ENCODE measurements around the gene MATK. TPM values are rescaled to one million over a fixed set of nuclear protein-coding genes. Genes with fewer than 3 reads are reported as not detected.
A peak's percentile ranks its signal among the peaks of the same experiment; 100 is the strongest.
"Not testable (repeated sequence)": the region's sequence is repeated elsewhere in the genome, so short reads cannot be mapped to it uniquely, and the experiment has no call there.

The MATK gene
- total RNA-seq, 2 donors from 2014 or later = 0.92 to 1.4 TPM

DNA sequence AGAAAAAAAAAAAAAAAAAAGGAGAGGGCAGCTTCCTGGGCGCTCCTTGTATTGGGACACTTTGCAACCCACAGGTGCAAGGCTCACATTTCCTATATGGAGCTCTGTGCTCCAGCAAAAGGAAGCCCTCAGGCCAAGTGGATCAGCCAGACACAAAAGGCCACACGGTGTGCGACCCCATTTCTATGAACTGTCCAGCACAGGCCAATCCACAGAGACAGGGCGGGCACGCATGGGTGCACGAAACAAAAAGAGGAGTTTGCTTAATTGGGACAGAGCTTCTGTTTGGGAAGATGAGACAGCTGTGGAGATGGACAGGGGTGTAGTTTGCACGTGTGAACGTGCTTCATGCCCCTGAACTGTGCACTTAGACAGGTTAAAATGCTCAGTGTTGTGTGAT lies 31.6 kb upstream of the MATK start:
- ATAC-seq (no peak), DNase-seq (no peak)
- intact Hi-C loops (cut with DNase I) = no loop called here

DNA sequence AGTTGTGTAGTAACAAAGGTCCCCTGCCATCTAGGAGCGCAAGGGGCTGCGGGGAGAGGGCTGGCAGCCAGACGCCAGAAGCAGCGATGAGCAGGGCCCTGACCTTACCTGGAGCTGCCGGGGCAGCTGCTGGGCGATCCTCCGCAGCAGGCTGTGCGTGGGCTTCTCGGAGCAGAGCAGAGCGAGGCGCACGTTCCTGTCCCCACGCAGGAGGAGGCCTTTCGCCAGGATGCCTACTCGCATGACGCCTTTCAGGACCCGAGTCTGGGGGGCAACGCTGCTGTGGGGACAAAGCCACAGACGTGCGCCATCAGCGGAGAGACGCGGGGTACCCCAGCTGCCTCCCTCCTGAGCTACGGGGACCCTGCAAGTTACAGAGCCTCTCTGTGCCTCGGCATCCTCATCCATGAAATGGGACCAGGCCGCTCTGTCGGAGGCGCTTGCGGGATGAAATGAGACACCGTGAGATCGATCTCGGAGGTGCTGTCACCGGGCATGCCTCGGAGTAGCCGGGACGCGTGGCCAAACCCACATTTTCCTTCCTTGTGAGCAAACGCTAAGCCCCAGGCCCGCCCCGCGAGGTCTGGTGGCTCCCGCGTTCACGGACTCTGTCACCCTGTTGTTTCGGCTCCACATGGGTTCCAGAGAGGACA lies 30.5 kb upstream of the MATK start:
- ATAC-seq = no peak
- intact Hi-C loops (cut with DNase I) = no loop called here
- DNase-seq = no peak

DNA sequence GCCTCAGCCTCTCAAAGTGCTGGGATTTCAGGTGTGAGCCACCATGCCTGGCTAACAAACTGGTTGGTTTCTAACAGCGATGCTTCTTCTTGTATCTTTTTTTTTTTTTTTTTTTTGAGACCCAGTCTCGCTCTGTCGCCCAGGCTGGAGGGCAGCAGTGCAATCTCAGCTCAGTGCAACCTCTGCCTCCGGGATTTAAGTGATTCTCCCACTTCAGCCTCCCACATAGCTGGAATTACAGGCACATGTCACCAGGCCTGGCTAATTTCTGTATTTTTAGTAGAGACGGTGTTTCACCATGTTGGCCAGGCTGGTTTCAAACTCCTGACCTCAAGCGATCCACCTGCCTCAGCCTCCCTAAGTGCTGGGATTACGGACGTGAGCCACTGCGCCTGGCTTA lies 30.0 kb upstream of the MATK start:
- DNase-seq; intact Hi-C loops (cut with DNase I); ATAC-seq: not testable (repeated sequence)

DNA sequence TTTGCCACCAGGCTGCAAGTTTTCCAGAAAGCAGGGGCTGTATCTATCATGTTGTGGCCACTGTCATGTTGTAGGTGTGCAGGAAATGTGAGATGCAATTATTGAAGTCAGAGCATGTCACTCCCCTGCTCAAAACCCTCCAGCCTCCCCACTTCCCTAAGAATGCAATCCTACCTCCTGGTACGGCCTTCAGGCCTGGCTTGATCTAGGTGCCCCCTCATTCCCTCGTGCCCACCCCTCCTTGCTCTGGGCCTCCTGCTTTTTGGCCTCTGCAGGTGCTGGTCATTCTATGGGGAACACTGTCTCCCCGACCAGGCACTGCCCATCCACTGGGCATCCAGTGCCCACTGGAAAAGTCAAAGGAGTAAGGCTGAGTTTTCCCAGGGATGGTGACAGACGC lies 28.5 kb upstream of the MATK start:
- DNase-seq (no peak), ATAC-seq (no peak)
- intact Hi-C loops (cut with DNase I) = no loop called here

DNA sequence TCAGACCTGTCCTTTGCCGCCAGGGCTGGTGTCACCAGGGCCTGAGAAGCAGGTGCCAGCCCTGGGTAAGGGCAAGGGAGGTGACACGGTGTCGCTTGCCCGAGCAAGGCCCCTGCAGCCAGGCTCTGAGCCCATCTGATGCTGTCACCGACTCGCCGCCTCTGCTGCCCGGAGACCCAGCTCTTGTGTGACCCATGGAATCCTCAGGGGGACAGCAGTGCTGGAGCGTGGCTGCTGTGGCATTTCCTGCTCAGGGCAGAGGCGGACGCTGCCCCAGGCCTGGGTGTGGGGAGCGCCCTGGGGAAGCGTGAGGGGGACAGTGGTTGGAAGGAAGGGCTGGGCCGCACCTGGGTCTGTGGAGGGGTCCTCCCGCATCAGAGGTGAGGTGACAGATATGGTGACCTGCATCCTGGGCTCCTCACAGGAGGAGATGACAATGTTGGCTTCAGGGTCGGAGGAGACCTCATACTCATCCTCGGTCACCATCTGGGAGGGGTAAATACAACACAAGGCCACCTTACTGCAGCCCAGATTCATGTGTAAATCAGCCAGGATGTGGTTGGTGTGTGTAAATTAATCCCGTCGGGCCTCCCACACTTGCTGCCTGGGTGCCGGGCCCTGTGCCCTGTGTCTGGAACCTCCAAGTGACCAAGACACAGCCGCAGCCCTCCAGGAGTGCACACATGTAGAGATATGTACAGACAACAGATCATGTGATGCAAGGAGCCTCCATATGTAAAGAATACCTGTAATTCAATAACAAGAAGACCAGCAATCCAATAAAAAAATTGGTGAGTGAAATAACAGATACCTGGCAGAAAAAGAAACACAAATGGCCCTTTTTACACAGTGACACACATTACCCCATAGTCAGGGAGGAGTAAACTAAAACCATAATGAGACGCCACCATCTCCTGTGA lies 27.6 kb upstream of the MATK start:
- DNase-seq (no peak), ATAC-seq (no peak)
- intact Hi-C loops (cut with DNase I) = no loop called here

DNA sequence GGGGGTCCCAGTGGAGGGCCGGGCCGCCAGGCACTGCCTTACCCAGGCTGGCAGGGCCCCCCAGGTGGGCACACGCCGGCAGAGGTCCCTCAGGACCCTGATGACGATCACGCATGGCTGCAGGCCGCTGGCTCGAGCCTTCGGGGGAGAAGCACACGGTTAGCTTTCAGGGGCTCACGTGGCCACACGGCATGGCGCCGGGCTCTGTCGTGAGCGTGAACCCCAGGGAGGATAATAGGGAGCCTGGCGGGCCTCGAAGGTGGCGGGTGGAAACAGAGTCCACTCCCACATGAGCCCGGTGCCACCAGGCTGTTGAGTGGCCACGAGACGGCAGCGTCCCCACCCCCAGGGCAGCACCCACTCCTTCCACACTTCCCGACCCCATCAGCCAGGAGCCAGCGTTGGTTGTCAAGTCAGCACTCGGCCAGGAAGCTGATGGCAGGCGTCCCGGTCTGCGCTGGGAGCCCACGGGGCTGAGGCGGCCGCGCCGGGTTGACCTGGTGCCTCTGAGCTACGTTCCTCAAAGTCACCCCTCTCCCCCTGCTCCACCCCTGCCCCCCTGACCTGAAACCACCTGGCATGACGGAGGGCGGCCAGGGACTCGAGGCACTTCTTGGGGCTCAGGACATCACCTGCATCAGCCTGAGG lies 24.7 kb upstream of the MATK start:
- ATAC-seq (no peak), DNase-seq (no peak)
- intact Hi-C loops (cut with DNase I) = no loop called here

DNA sequence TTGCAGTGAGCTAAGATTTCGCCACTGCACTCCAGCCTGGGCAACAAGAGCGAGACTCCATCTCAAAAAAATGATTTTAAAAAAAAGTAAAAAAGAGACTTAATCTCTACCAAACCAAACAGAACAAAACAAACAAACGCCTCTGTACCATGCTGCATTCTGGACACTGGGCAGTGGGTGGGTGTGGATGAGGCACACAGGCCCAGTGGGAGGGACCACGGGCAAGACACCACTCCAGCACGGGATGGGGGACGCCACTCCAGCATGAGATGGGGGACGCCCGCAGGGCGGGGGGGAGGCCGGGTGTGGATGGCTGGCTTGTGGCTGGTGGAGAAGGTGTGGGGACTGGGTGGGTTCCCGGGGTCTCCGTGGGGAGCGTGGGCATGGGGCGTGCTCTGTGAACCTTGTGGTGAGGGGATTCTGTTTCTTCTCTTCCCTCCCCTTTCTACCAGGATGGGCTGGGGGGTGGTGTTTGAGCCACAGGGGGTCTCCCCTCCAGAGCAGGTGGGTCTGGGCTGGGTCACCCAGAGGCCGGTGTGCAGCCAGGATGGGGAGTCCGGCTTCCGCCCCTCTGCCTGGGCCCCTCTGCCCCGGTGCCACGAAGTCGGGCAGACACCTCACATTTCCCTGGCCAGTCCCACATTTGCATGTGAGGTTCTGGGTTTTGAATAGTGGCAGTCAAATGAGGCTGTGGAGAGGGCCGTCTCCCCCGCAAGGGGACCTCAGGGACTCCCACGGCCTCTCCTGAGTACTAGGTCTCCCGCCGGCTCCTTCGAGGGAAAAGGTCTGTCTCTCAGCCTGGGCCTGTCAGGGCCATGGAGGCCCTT lies 23.9 kb upstream of the MATK start:
- ATAC-seq = no peak
- DNase-seq = no peak
- intact Hi-C loops (cut with DNase I) = no loop called here

DNA sequence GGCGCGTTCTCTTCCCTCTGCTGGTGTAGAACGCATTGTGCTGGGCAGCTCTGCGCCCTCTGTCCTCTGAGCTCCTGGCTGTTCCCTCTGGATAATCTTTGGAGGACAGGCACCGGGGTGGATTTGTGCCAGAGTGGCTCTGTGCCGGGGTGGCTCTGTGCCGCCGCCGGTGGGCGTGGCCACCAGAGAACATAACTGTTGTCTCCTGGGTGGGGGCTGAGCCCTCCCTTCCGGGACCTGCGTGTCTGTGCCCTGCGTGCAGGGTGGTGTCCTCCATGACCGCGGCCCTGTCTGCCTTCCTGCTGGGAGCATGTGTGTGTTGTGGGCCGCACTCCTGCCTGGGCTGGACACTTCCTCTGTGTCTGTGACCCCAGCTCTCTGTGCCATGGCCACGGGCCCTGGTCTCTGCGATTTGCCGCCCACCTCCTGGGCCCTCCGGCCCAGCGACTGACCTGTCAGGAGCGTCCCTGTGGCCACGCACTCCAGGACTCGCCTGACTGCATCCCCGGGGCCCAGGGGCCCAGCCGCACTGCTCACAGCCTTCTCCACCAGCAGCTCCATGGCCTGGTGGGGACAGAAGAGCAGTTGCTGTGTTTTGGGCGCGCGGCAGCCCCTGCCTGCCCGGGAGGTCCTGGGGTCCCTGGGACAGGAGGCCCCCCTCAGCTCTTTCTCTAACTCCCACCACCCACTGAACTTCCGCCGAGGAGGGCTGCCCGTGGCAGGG lies 22.4 kb upstream of the MATK start:
- DNase-seq (no peak), ATAC-seq (peak in 1 of 2 donors; percentile 19)
- intact Hi-C loops (cut with DNase I) = no loop called here

DNA sequence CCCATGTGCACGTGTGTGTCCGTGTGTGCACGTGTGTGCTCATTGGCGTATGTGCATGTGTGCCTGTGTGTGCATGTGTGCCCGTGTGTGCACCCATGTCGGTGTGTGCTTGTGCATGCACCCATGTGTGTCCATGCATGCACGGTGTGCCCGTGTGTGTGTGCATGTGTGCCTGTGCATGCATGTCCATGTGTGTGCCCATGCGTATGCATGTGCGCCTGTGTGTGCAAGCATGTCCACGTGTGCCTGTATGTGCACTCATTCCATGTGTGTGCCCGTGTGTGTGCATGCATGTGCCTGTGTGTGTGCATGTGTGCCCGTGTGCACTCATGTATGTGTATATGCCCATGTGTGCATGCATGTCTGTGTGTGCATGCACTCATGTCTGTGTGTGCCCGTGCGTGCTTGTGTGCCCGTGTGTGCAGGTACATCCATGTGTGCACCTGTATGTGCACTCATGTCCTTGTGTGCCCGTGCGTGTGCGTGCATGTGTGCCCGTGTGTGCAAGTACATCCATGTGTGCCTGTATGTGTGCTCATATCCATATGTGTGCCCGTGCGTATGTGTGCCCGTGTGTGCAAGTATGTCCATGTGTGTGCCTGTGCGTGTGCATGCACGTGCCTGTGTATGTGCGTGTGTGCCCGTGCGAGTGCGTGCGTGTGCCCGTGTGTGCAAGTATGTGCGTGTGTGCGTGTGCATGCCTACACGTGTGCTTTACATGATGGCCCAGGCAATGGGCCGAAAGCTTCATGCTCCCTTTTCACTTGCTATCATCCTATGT lies 21.6 kb upstream of the MATK start:
- intact Hi-C loops (cut with DNase I) = no loop called here

DNA sequence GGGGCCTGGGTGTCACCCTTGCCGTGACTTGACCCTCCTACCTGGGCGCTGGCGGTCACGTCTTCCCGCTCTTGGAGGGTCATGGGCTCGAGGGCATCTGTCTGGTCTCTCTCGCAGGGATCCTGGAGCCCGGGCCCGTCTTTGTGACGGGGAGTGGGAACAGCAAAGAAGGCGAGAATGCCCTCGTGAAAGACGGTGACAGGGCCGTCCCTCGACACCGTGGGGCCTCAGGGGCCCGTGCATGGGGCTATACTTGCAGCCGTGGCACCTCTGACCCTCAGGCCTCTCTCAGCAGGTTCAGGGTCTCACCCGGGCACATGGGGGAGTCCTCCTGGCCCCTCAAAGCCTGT lies 20.9 kb upstream of the MATK start:
- ATAC-seq = no peak
- intact Hi-C loops (cut with DNase I) = no loop called here
- DNase-seq = no peak

More for the DNA sequence above, 21.6 kb upstream of the MATK start:
- DNase-seq = no peak
- ATAC-seq = no peak

DNA sequence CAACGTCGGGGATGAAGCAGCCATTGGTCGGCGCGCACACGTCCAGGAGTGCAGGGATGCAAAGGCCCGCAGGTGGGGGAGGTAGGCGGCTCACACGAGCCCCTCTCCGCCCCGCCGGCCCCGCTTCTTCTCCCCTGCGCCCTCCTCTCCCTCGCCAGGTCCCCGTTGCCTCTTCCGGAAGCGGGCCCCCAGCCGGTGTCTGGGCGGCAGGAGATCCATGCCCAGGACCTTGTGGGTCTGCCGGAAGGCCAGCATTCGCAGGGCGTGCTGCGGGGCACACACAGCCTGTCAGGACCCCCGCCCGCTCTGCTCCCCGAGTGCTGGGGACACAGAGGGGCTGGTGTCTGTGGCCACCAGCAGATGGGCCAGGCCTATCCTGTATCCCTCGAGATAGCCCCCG lies 19.7 kb upstream of the MATK start:
- DNase-seq (no peak), ATAC-seq (no peak)
- intact Hi-C loops (cut with DNase I) = no loop called here

DNA sequence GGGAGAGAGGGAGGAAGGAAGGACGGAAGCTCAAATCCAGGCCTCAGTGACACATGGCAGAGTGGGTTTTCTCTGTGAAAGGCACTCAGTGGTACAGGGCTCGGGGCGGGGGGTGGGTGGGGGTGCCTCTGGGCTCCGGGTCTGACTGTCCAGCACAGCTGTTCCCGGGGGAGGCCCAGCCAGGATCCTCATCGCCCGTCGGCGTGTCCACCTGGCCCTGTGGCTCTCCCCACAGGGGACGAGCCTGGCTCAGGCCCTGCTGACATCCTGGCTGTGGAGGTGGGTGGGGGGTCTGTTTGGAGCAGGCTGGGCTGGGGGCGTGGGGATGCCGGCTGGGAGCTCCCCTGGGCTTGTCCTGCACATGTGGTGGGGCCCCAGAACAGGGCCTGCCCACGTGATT lies 18.2 kb upstream of the MATK start:
- intact Hi-C loops (cut with DNase I) = no loop called here
- DNase-seq (no peak), ATAC-seq (no peak)

DNA sequence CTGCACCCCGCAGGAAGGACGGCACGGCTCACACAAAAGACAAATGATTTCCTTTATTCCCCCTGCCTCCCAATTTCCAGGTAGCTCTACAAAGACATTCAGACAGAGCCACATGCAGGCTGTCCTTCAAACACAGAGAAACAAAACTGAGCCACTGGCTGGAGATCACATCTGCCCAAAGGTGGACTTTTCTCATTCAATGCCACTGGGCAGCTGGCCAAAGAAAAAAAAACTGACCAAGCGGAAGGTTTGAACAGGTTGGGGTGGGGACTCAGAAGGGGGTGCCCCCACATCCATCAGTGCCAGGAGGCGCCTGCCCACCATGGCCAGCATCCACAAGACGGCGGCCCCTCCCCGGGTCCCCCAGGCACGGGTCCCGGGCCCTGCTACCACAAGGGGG lies 17.8 kb upstream of the MATK start:
- intact Hi-C loops (cut with DNase I) = no loop called here
- DNase-seq (no peak), ATAC-seq (no peak)

DNA sequence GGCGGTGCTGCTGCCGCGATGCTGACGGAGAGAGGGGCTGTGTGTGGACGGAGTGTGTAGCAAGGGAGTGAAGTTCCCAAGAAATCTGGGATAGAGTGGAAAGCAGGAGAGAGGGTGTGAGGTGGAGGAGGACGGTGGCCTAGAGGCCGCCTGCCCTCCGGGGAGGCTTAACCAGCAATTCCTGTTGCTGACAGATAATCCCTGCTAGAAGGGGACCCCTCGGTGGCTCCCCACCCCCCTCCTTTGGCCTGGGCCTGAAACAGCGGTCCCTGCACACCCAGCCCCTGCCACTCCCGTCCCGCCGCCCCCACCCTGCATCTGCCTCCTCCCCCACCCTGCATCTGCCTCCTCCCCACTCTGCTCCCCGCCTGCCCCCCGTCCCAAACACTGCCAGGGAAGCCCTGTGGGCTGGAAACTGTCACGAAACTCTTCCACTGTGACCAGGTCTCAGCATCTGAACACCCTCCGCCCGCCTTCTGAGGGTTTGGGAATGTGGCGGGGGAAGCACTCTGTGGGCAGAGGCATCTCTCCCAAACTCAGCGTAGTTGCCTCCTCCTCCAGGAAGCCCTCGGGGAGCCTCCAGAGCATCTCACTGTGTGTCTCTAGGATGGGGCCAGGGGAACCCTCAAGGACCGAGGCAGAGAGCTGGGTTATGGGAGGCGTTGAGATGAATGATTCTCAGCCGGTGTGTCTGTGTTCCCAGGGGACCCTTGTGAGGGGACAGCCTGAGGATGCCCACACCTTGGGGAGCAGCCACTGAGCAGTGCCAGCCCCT lies 17.1 kb upstream of the MATK start:
- intact Hi-C loops (cut with DNase I) = no loop called here
- DNase-seq (no peak), ATAC-seq (no peak)

DNA sequence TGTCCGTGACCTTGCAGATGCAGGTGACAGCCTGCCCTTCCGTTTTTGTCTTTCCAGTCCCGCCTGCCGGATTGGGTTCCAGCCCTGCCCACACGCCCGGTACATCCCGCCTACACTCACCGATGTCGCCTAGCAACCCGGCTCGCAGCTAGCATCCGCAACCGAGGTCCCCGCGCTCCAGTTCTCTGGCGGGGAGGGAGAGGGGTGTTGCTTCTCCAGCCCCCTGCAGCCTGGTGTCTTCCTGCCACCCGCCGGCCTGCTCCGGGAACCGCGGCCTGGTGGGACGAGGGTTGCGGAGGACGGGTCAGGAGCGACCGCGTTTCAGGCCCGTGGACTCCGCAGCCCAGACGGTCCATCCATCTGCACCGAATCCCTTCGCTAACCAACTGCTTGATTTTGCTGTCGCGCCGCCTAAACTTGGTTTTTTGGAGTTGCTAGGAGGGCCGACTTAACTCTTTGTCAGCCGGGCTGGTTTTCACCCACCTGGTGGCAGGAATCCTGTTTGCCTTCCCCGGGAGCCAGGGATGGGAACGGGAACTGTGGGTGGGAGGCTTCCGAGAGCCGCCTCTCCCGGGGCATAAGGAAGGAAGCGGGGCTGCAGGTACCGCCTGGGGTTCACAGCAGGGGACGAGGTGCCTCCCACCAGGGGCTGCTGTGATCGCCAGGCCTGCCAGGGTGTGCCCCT lies 15.4 kb upstream of the MATK start:
- ATAC-seq (peak; percentile 59 to 65), DNase-seq (peak; percentile 53)
- intact Hi-C loops (cut with DNase I) = no loop called here

DNA sequence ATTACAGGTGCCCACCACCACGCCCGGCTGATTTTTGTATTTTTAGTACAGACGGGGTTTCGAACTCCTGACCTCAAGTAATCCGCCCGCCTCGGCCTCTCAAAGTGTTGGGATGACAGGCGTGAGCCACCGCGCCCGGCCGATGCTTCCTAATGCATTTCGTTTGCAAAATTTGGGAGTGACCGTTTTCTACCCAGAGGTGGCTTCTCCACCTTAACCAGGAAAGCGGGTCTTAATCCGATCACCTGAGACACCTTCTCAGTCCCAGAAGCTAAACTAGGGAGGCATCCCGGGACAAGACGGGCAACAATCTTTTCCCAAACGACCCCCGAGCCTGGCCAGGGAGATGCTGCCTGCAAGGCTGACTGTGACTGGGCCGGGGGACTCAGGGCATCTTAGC lies 14.8 kb upstream of the MATK start:
- intact Hi-C loops (cut with DNase I) = no loop called here
- ATAC-seq = no peak

DNA sequence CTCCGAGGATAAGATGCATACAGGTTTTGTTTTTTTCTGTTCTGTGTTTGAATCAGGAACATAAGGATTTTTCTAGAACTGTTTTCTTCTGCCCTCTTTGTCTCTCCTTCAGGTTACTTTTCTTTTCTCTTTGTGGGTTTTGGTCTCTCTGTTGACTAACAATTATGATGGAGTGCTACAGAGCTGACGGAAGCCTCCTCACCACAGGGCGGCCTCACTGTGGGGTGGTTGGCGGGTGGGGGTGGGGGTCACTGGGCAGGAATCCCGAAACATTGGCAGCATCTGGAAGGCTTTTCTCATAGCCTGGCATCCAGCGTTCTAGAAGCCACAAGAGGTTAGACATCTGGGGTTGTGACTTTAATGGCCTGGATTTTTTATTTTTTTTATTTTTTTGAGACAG lies 12.0 kb upstream of the MATK start:
- intact Hi-C loops (cut with DNase I) = no loop called here
- DNase-seq = no peak
- no peak for ATAC-seq

More for the DNA sequence above, 14.8 kb upstream of the MATK start:
- DNase-seq = no peak
